H1 (cell line): ENCODE data around the gene SNRPD3. TPM values are rescaled to one million over a fixed set of nuclear protein-coding genes. Genes with fewer than 3 reads are reported as not detected.

Experiments used
- CTCF ChIA-PET: fragments of 300-600 bp; sonication (Branson Sonifier 250); formaldehyde crosslinking; loops from one replicate; lab custom pipeline; 2021; ENCODE audit not compliant: partially characterized antibody; lab: Charles Lee
- POLR2A ChIA-PET: fragments of 300-600 bp; sonication (Branson Sonifier 250); formaldehyde crosslinking; loops from one replicate; lab custom pipeline; 2021; ENCODE audit warnings: inconsistent platforms; ENCODE audit not compliant: partially characterized antibody; lab: Charles Lee
- DNase-seq, 2 experiments: peaks; one replicate each; pipeline versions ENCODE4 v3.0.0 to v3.0.0-alpha.2; 2010 to 2022; ENCODE audit warnings: low spot score in 2 of 2, low read depth in 1 of 2, mixed read lengths in 1 of 2
- FAIRE-seq: peaks from 2 replicates; lab custom pipeline; 2011; peaks lifted over from hg19 to GRCh38; lab: Jason Lieb, UNC
- H2AFZ ChIP-seq: 2 replicates; pipeline ENCODE4 v1.8.1; 2012; ENCODE audit warnings: low read length, inconsistent platforms
- H2AK5ac ChIP-seq: 2 replicates; pipeline ENCODE4 v1.6.1; 2013; ENCODE audit warnings: low read depth, low read length
- H2BK120ac ChIP-seq: replicated peaks from 2 replicates; pipeline ENCODE3; 2013; ENCODE audit warnings: low read depth, low read length, inconsistent platforms
- H2BK12ac ChIP-seq: 2 replicates; pipeline ENCODE4 v1.6.1; 2013; ENCODE audit warnings: low read depth, low read length
- H2BK15ac ChIP-seq: 2 replicates; pipeline ENCODE4 v1.6.1; 2013; ENCODE audit warnings: low read length
- H2BK20ac ChIP-seq: 2 replicates; pipeline ENCODE4 v1.6.1; 2013; ENCODE audit warnings: low read length
- H2BK5ac ChIP-seq: 2 replicates; pipeline ENCODE4 v1.6.1; 2013; ENCODE audit warnings: low read depth, low read length
- H3K14ac ChIP-seq: 2 replicates; pipeline ENCODE4 v1.6.1; 2013; ENCODE audit warnings: inconsistent platforms; ENCODE audit not compliant: insufficient read length
- H3K18ac ChIP-seq: 2 replicates; pipeline ENCODE4 v1.6.1; 2013; ENCODE audit warnings: low read length; ENCODE audit errors: extremely low read depth
- H3K23ac ChIP-seq: 2 replicates; pipeline ENCODE4 v1.6.1; 2013; ENCODE audit warnings: inconsistent platforms; ENCODE audit not compliant: insufficient read length
- H3K23me2 ChIP-seq: 2 replicates; pipeline ENCODE4 v1.6.1; 2013; ENCODE audit warnings: low read depth, low read length
- H3K27ac ChIP-seq: 2 replicates; pipeline ENCODE4 v1.6.1; 2011; ENCODE audit warnings: low read depth, low read length, inconsistent platforms
- H3K27me3 ChIP-seq, 4 experiments: replicated peaks in 1 of 4; 1 replicate in 1 of 4; 2 replicates in 3 of 4; pipeline versions ENCODE4 v1.6.1 to v1.8.1; 2011 to 2013; ENCODE audit warnings: low read length in 3 of 4, mild to moderate bottlenecking in 3 of 4, inconsistent platforms in 2 of 4, mixed read lengths in 2 of 4, moderate library complexity in 1 of 4; ENCODE audit not compliant: control insufficient read depth in 3 of 4, insufficient read depth in 3 of 4; ENCODE audit errors: extremely low read depth in 1 of 4
- H3K36me3 ChIP-seq, 4 experiments: 2 replicates each; pipeline versions ENCODE4 v1.6.1 to v1.8.1; 2011 to 2013; ENCODE audit warnings: mild to moderate bottlenecking in 4 of 4, low read length in 3 of 4, moderate library complexity in 2 of 4, control low read depth in 1 of 4, inconsistent platforms in 1 of 4; ENCODE audit not compliant: insufficient read depth in 4 of 4, control insufficient read depth in 2 of 4
- H3K4ac ChIP-seq: replicated peaks from 2 replicates; pipeline ENCODE3; 2013; ENCODE audit warnings: low read length, low read depth, mixed read lengths, inconsistent platforms; ENCODE audit not compliant: insufficient read length
- H3K4me1 ChIP-seq, 4 experiments: replicated peaks in 1 of 4; 1 replicate in 1 of 4; 2 replicates in 3 of 4; pipeline versions ENCODE4 v1.6.1 to v1.8.1; 2011 to 2013; ENCODE audit warnings: low read length in 3 of 4, inconsistent platforms in 2 of 4, mixed read lengths in 1 of 4; ENCODE audit not compliant: insufficient read depth in 4 of 4, control insufficient read depth in 3 of 4
- H3K4me2 ChIP-seq, 2 experiments: 2 replicates each; pipeline versions ENCODE4 v1.6.1 to v1.8.1; 2011 to 2013; ENCODE audit warnings: low read depth in 2 of 2, low read length in 2 of 2, control low read depth in 1 of 2, inconsistent platforms in 1 of 2, mild to moderate bottlenecking in 1 of 2; ENCODE audit not compliant: insufficient read depth in 1 of 2
- H3K4me3 ChIP-seq, 4 experiments: fragments of 200-600, 300-600 bp in 1 of 4; sonication (generic), shearing (Covaris generic), sonication (Bioruptor Twin) in 1 of 4; 2 replicates each; pipeline versions ENCODE4 v1.5.1 to v1.8.1; 2011 to 2016; ENCODE audit warnings: low read length in 4 of 4, low read depth in 3 of 4, control low read depth in 2 of 4, inconsistent platforms in 2 of 4, mild to moderate bottlenecking in 2 of 4, mixed read lengths in 1 of 4, moderate library complexity in 1 of 4; ENCODE audit not compliant: insufficient read depth in 2 of 4; ENCODE audit errors: extremely low read depth in 1 of 4
- H3K56ac ChIP-seq: replicated peaks from 2 replicates; pipeline ENCODE3; 2013; ENCODE audit warnings: low read depth, mild to moderate bottlenecking, mixed read lengths, low read length, inconsistent platforms; ENCODE audit not compliant: insufficient read length
- H3K79me1 ChIP-seq: 2 replicates; pipeline ENCODE4 v1.6.1; 2013; ENCODE audit warnings: low read depth, low read length, control low read depth
- H3K79me2 ChIP-seq, 2 experiments: 2 replicates each; pipeline versions ENCODE4 v1.6.1 to v1.8.1; 2012 to 2013; ENCODE audit warnings: low read length in 2 of 2, mild to moderate bottlenecking in 2 of 2, inconsistent platforms in 1 of 2; ENCODE audit not compliant: insufficient read depth in 2 of 2, control insufficient read depth in 1 of 2
- H3K9ac ChIP-seq, 4 experiments: replicated peaks in 1 of 4; 1 replicate in 1 of 4; 2 replicates in 3 of 4; pipeline versions ENCODE4 v1.6.1 to v1.8.1; 2011 to 2013; ENCODE audit warnings: low read depth in 3 of 4, low read length in 3 of 4, control low read depth in 2 of 4, mild to moderate bottlenecking in 2 of 4, moderate library complexity in 2 of 4, inconsistent platforms in 1 of 4; ENCODE audit errors: extremely low read depth in 1 of 4
- H3K9me3 ChIP-seq, 2 experiments: 2 replicates each; pipeline versions ENCODE4 v1.6.1 to v1.8.1; 2012 to 2013; ENCODE audit warnings: mild to moderate bottlenecking in 2 of 2, moderate library complexity in 2 of 2, control low read depth in 1 of 2, inconsistent platforms in 1 of 2, low read depth in 1 of 2, low read length in 1 of 2, mixed read lengths in 1 of 2; ENCODE audit not compliant: insufficient read depth in 2 of 2
- H4K20me1 ChIP-seq, 2 experiments: replicated peaks in 1 of 2; 2 replicates each; pipeline versions ENCODE3 to v1.8.1; 2011 to 2013; ENCODE audit warnings: inconsistent platforms in 2 of 2, low read length in 2 of 2, mild to moderate bottlenecking in 1 of 2; ENCODE audit not compliant: insufficient read depth in 2 of 2, control insufficient read depth in 1 of 2
- H4K5ac ChIP-seq: 2 replicates; pipeline ENCODE4 v1.6.1; 2013; ENCODE audit warnings: low read length, low read depth, mixed read lengths, inconsistent platforms; ENCODE audit not compliant: insufficient read length
- H4K8ac ChIP-seq: 2 replicates; pipeline ENCODE4 v1.8.0; 2013; ENCODE audit warnings: mild to moderate bottlenecking, moderate library complexity, low read length, inconsistent platforms; ENCODE audit not compliant: insufficient read depth; ENCODE audit errors: extremely low read depth
- H4K91ac ChIP-seq: replicated peaks from 2 replicates; pipeline ENCODE3; 2013; ENCODE audit warnings: low read length, mixed read lengths, inconsistent platforms; ENCODE audit not compliant: insufficient read length
- ATF3 ChIP-seq: IDR thresholded peaks from 2 replicates; pipeline ENCODE4 v1.6.1; 2011; ENCODE audit warnings: low read depth, mild to moderate bottlenecking, low read length; ENCODE audit not compliant: insufficient read depth
- BCL11A ChIP-seq, 2 experiments: IDR thresholded peaks; one replicate each; pipeline ENCODE4 v1.6.1; 2011; ENCODE audit warnings: low read depth in 2 of 2, low read length in 2 of 2, mild to moderate bottlenecking in 2 of 2
- EGR1 ChIP-seq: IDR thresholded peaks from 2 replicates; pipeline ENCODE4 v1.6.1; 2011; ENCODE audit warnings: low read depth, low read length, borderline replicate concordance
- FOSL1 ChIP-seq: IDR thresholded peaks from 2 replicates; pipeline ENCODE4 v1.6.1; 2011; ENCODE audit warnings: mild to moderate bottlenecking, low read depth, low read length, moderate library complexity; ENCODE audit not compliant: insufficient read depth
- HDAC2 ChIP-seq, 2 experiments: fragments of 300-600 bp in 1 of 2; sonication (generic) in 1 of 2; IDR thresholded peaks; 2 replicates each; pipeline ENCODE4 v1.6.1; 2011 to 2012; ENCODE audit warnings: low read depth in 2 of 2, low read length in 2 of 2, mild to moderate bottlenecking in 2 of 2, moderate library complexity in 2 of 2, borderline replicate concordance in 1 of 2, inconsistent platforms in 1 of 2
- HDAC6 ChIP-seq: IDR thresholded peaks from one replicate; pipeline ENCODE4 v1.7.1; 2012; ENCODE audit warnings: low read depth, mild to moderate bottlenecking, inconsistent platforms, low read length, moderate library complexity
- JUND ChIP-seq: IDR thresholded peaks from 2 replicates; pipeline ENCODE4 v1.6.1; 2011; ENCODE audit warnings: mild to moderate bottlenecking, improper control_type of control experiment, low read length
- NRF1 ChIP-seq: IDR thresholded peaks from 2 replicates; pipeline ENCODE4 v1.6.1; 2011; ENCODE audit warnings: mild to moderate bottlenecking, low read depth, low read length, improper control_type of control experiment
- RBBP5 ChIP-seq: IDR thresholded peaks from 2 replicates; pipeline ENCODE4 v1.7.1; 2012; ENCODE audit warnings: low read depth, mild to moderate bottlenecking, inconsistent platforms, low read length, moderate library complexity, borderline replicate concordance
- USF2 ChIP-seq: IDR thresholded peaks from 2 replicates; pipeline ENCODE4 v1.6.1; 2011; ENCODE audit warnings: low read length, improper control_type of control experiment
- WGBS, 2 experiments: shearing (Covaris generic) in 1 of 2; methylation state at CpG; one replicate each; pipeline versions ENCODE4 v1.1.6 to v1.1.7; 2013 to 2015; ENCODE audit warnings: low lambda C conversion rate in 2 of 2, mixed read lengths in 2 of 2, inconsistent platforms in 1 of 2, low coverage in 1 of 2, missing lambda C conversion rate in 1 of 2; ENCODE audit not compliant: insufficient replicate concordance in 2 of 2, insufficient coverage in 1 of 2, insufficient read length in 1 of 2; ENCODE audit errors: extremely low coverage in 1 of 2, missing lambda C conversion rate in 1 of 2; 5-methylcytosine and 5-hydroxymethylcytosine counted together
- polyA plus RNA-seq, 7 experiments: library from polyadenylated mRNA; depleted of rRNA in 3 of 7; stranded (reverse) in 5 of 7; unstranded in 2 of 7; fragments of >200 nt in 5 of 7; fragments of 200-250 nt in 2 of 7; gene quantifications; 1 replicate in 5 of 7; 2 replicates in 1 of 7; 4 replicates in 1 of 7; pipeline versions ENCODE4 v1.2.1 to v1.2.3, GENCODE V29; 2011 to 2013; ENCODE audit warnings: missing spikeins in 2 of 7, mixed read lengths in 2 of 7
- total RNA-seq: library from RNA; stranded (reverse); fragmentation: NEBNext Ultra II Directional; extraction: Animal tissue kit (Norgen Biotek cat#: 25700); gene quantifications from 2 replicates; pipeline ENCODE4 v1.2.1, GENCODE V29; 2021
- TF ChIP-seq, protein P1 (sequence below): IDR thresholded peaks from 2 replicates; pipeline ENCODE4 v1.6.1; 2012; ENCODE audit warnings: inconsistent platforms

Gene SNRPD3
- total and polyA plus RNA-seq, 2 of the 8 experiments (the other 6 are each of a cell fraction or from before 2014, with no cell fraction given): 200 to 455 TPM

DNA sequence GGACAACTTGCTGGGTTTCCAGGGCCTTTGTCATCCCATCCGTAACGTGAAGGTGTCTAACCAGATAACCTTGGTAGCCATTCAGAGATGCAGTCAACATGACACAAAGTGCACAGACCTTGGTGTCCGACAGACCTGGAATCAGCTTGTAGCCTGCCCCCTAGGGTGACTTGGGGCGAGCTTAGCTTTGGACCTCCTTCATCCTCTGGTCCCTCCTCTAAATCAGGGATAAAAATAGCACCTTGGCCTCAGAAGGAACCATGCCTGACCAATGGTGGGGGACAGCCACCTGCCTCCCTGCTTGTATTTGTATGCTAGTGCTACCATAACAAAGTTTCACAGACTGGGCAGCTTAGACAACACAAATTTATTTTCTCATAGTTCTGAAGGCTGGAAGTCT lies 3.7 kb downstream of the SNRPD3 start:
- peaks cover 15 to 57% (median 41%) of the 10 kb centered on the region in 4 experiments for H3K36me3 ChIP-seq
- TF ChIP-seq USF2: no peak
- no peak for TF ChIP-seq HDAC2 (IDR thresholded peaks at IDR 0.05; ENCODE audit: borderline replicate concordance in 1 of 2, low read depth in 2 of 2, low read length in 2 of 2)
- TF ChIP-seq, protein P1, sequence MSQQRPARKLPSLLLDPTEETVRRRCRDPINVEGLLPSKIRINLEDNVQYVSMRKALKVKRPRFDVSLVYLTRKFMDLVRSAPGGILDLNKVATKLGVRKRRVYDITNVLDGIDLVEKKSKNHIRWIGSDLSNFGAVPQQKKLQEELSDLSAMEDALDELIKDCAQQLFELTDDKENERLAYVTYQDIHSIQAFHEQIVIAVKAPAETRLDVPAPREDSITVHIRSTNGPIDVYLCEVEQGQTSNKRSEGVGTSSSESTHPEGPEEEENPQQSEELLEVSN: no peak
- TF ChIP-seq ATF3: no peak
- no peak for TF ChIP-seq EGR1
- no peak for TF ChIP-seq NRF1
- TF ChIP-seq RBBP5: no peak
- TF ChIP-seq FOSL1: no peak
- no peak for TF ChIP-seq HDAC6
- no peak for TF ChIP-seq BCL11A (IDR thresholded peaks at IDR 0.05; ENCODE audit: low read depth in 2 of 2, low read length in 2 of 2)
- TF ChIP-seq JUND: no peak

More for the DNA sequence above, 3.7 kb downstream of the SNRPD3 start:
- H2BK5ac ChIP-seq: no peak overlapping the region
- no peak overlapping the region for H3K4me2 ChIP-seq
- peaks cover 64 to 85% of the 10 kb centered on the region in 2 experiments for H3K79me2 ChIP-seq
- H4K8ac ChIP-seq: no peak overlapping the region
- no peak overlapping the region for H3K18ac ChIP-seq
- peaks cover 21% of the 10 kb centered on the region for H3K79me1 ChIP-seq
- H3K56ac ChIP-seq: no peak overlapping the region
- ChIA-PET POLR2A (interaction anchor here (0.8 to 1.8 kb wide), 7 partner anchors 9 to 33 kb away, joined by 3 to 10 read pairs (median 4); partner anchors contain the start of gene LRRC75B), CTCF (interaction anchor here (1.4 to 2.0 kb wide), 2 partner anchors 10 to 20 kb away, joined by 3 to 6 read pairs; no protein-coding TSS in a partner anchor)
- H3K27me3 ChIP-seq: no peaks in the 10 kb centered on the region; a peak in 1 of 7 replicates
- H4K91ac ChIP-seq: no peak overlapping the region
- WGBS, 2 experiments: 85% methylated on average over 4 of the region's 4 CpGs; no CpG with 5 or more reads in 1 of the 2 experiments
- no peak overlapping the region for H2AFZ ChIP-seq
- H2BK20ac ChIP-seq: no peak overlapping the region
- DNase-seq (no peak), FAIRE-seq (no peak)
- no peak overlapping the region for H3K9ac ChIP-seq
- no peak overlapping the region for H2BK120ac ChIP-seq
- H3K4me1 ChIP-seq: peaks cover 0 to 4% (median 0%) of the 10 kb centered on the region in 4 experiments; a peak in 4 of 7 replicates
- no peak overlapping the region for H3K14ac ChIP-seq
- H2BK12ac ChIP-seq: no peak overlapping the region
- H3K23ac ChIP-seq: no peak overlapping the region
- no peak overlapping the region for H2AK5ac ChIP-seq
- peaks cover 13 to 33% of the 10 kb centered on the region in 2 experiments for H4K20me1 ChIP-seq
- no peak overlapping the region for H3K27ac ChIP-seq
- no peak overlapping the region for H4K5ac ChIP-seq
- no peak overlapping the region for H2BK15ac ChIP-seq
- no peaks in the 10 kb centered on the region for H3K9me3 ChIP-seq
- no peak overlapping the region for H3K4me3 ChIP-seq
- peaks cover 12% of the 10 kb centered on the region for H3K23me2 ChIP-seq
- H3K4ac ChIP-seq: no peak overlapping the region
